Coronary artery (tissue), 2 donors: ENCODE measurements around the gene NECTIN4.

Experiments
- DNase-seq: peaks from one replicate; pipeline ENCODE4 v3.0.0-alpha.2; 2017; ENCODE audit warnings: low spot score
- H3K27ac ChIP-seq, 2 donors: fragments of 200-600 bp; sonication (generic); one replicate each; pipeline ENCODE4 v1.5.1; 2016 to 2019
- H3K4me3 ChIP-seq: fragments of 200-600 bp; sonication (generic); 2 replicates; pipeline ENCODE4 v1.5.1; 2016; ENCODE audit warnings: mild to moderate bottlenecking, moderate library complexity
- CTCF ChIP-seq: fragments of 200-600 bp; sonication (generic); IDR thresholded peaks from one replicate; pipeline ENCODE4 v1.5.1; 2019; ENCODE audit warnings: antibody characterized with exemption

Gene NECTIN4

GRCh38 chr1:161076410-161076809 lies 12.9 kb downstream of the NECTIN4 start:
- no peak overlapping the region for H3K27ac ChIP-seq
- TF ChIP-seq CTCF, result no peak
- no peak for DNase-seq
- no peak overlapping the region for H3K4me3 ChIP-seq

DNA sequence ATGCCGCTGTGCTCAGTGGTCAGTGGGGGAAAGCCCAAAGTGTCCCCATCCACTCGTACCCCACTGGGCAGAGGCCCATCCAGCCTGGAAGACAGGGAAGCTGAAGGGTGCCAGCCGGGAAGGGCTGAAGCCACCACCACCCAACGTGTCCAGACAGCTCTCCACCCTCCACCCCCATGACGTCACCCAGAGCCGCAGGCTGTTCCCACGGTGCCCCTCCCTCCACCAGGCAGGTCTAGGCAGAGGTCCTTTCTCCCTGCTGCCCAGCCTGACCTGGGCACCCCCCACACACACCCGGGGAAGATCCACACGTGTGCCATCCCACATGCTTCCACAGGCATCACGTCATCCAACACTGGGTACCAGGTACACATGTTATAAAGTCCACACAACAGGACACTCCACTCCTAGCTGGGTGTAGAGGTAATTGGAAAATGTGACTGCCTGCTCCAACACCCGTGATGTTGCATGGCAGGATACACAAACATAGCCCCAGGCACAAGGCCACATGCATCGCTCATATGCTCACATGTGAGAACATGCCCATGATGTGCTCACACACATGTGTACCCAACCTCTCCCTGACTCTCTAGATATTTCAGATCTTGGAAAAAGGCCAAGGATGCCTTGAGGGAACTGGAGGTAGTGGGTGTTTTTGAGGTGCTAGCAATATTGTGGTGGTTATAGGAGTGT lies 14.5 kb downstream of the NECTIN4 start:
- DNase-seq, result no peak
- Histone ChIP-seq H3K4me3 (no peak overlapping the region), H3K27ac (no peak overlapping the region)
- TF ChIP-seq CTCF, result no peak

DNA sequence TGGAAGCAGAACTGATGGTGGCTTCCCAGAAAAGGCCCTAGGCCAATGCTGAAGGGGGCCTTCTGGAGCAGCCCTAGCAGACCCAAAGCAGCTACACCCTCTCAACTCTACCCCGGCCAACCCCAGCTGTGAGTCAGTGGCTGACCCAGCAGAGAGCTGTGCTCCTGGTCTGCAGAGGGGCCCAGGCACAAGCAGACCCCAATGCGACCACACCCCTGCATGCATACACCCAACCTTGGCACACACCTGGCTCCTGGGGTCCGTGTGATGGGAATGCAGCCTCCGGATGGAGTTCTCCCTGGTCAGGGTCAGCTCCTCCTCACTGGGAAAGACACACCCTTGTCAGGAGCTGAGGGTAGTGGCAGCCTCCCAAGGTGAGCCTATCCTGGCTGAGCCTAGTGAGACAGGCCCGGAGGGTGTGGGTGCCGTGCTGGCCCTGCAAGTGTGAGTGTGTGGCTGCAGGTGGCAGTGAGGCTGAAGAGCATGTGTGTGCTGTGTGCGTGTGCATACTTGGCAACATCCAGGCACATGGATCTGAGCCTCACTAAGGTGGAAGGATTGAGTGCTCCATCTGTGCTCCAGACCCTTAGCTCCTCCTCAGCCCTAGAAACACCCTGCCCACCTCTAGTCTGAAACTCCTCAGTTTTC lies 15.8 kb downstream of the NECTIN4 start:
- no peak for DNase-seq
- no peak overlapping the region for H3K27ac ChIP-seq

GRCh38 chr1:161072751-161073449 lies 16.5 kb downstream of the NECTIN4 start:
- no peak for DNase-seq
- H3K27ac ChIP-seq, result no peak overlapping the region
- TF ChIP-seq CTCF, result no peak
- H3K4me3 ChIP-seq, result no peak overlapping the region

More for the DNA sequence above, 15.8 kb downstream of the NECTIN4 start:
- H3K4me3 ChIP-seq, result no peak overlapping the region
- no peak for TF ChIP-seq CTCF

GRCh38 chr1:161071886-161072371 lies 17.4 kb downstream of the NECTIN4 start:
- no peak for DNase-seq

DNA sequence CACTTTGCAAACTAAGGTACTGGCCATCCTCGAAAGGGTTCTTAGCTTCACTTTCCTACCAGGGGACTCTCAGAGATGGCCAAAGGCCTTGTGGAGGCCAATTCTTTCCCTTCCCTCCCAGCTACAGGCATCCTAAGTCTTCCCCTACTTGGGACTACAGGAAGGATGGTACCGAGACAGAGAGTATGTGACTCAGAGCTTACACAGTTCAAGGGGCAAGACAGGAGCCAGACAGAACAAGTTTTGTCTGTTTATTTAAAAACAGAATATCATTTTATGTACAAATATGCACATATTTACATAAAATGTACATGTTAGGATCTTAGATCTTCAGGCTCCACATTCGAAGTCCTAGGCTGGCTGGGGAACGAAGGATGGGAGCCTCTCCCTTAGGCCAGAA lies 18.6 kb downstream of the NECTIN4 start:
- no peak overlapping the region for H3K27ac ChIP-seq
- TF ChIP-seq CTCF, result no peak
- DNase-seq, result no peak
- no peak overlapping the region for H3K4me3 ChIP-seq

More at GRCh38 chr1:161071886-161072371, 17.4 kb downstream of the NECTIN4 start:
- Histone ChIP-seq H3K4me3 (no peak overlapping the region), H3K27ac (no peak overlapping the region)
- TF ChIP-seq CTCF, result no peak
